SK-N-SH (cell line): ENCODE results near the gene MIEN1. TPM values are rescaled to one million over a fixed set of nuclear protein-coding genes. Genes with fewer than 3 reads are reported as not detected.

Experiments used
- CTCF ChIA-PET: fragments of 300-600, 350-600 bp; formaldehyde crosslinking; extraction: SDS; loops from one replicate; lab custom pipeline; 2021; lab: Yijun Ruan, JAX
- POLR2A ChIA-PET: fragments of 350-600 bp; sonication (Branson Sonifier 250); formaldehyde crosslinking; extraction: SDS; loops from one replicate; lab custom pipeline; 2020; ENCODE audit warnings: antibody characterized with exemption, inconsistent platforms; lab: Yijun Ruan, JAX
- DNase-seq: peaks from one replicate; pipeline ENCODE4 v3.0.0; 2012
- H2AFZ ChIP-seq: fragments of 200-600 bp; sonication (generic); 2 replicates; pipeline ENCODE4 v1.8.1; 2016; ENCODE audit warnings: antibody characterized with exemption, mild to moderate bottlenecking, low read depth
- H3F3A ChIP-seq: fragments of 200-600 bp; sonication (generic); replicated peaks from 2 replicates; pipeline ENCODE3; 2016; ENCODE audit warnings: antibody characterized with exemption, mild to moderate bottlenecking; ENCODE audit not compliant: insufficient read depth
- H3K27ac ChIP-seq, 2 experiments: fragments of 200-500 bp in 1 of 2; fragments of 200-600 bp in 1 of 2; sonication (Bioruptor generic) in 1 of 2; sonication (generic), shearing (Covaris generic) in 1 of 2; 2 replicates each; pipeline versions ENCODE4 v1.5.1 to v1.6.1; 2014 to 2016; ENCODE audit warnings: low read depth in 2 of 2, inconsistent platforms in 1 of 2, low read length in 1 of 2, mild to moderate bottlenecking in 1 of 2, mixed read lengths in 1 of 2
- H3K27me3 ChIP-seq: fragments of 200-600 bp; sonication (generic), shearing (Covaris generic); 2 replicates; pipeline ENCODE4 v1.6.1; 2016; ENCODE audit warnings: mixed run types; ENCODE audit not compliant: insufficient read depth
- H3K36me3 ChIP-seq, 2 experiments: fragments of 200-500 bp in 1 of 2; fragments of 200-600 bp in 1 of 2; sonication (Bioruptor generic) in 1 of 2; sonication (generic) in 1 of 2; replicated peaks in 1 of 2; 2 replicates each; pipeline versions ENCODE3 to v1.5.1; 2014 to 2016; ENCODE audit warnings: low read length in 1 of 2, mild to moderate bottlenecking in 1 of 2; ENCODE audit not compliant: insufficient read depth in 2 of 2, control insufficient read depth in 1 of 2
- H3K4me1 ChIP-seq, 2 experiments: fragments of 200-500 bp in 1 of 2; fragments of 200-600 bp in 1 of 2; sonication (Bioruptor generic) in 1 of 2; sonication (generic), shearing (Covaris generic) in 1 of 2; 2 replicates each; pipeline versions ENCODE4 v1.5.1 to v1.6.1; 2014 to 2016; ENCODE audit warnings: low read depth in 1 of 2, low read length in 1 of 2, mixed run types in 1 of 2; ENCODE audit not compliant: insufficient read depth in 2 of 2, control insufficient read depth in 1 of 2
- H3K4me2 ChIP-seq: fragments of 200-600 bp; sonication (generic), shearing (Covaris generic); 2 replicates; pipeline ENCODE4 v1.6.1; 2017; ENCODE audit warnings: mixed run types
- H3K4me3 ChIP-seq, 2 experiments: fragments of 200-500 bp in 1 of 2; fragments of 200-600 bp in 1 of 2; sonication (Bioruptor generic) in 1 of 2; sonication (generic), shearing (Covaris generic) in 1 of 2; 2 replicates each; pipeline versions ENCODE4 v1.5.1 to v1.8.1; 2014 to 2016; ENCODE audit warnings: low read depth in 2 of 2, inconsistent platforms in 1 of 2, low read length in 1 of 2, mild to moderate bottlenecking in 1 of 2, mixed read lengths in 1 of 2, moderate library complexity in 1 of 2
- H3K79me2 ChIP-seq: fragments of 200-600 bp; sonication (generic); 2 replicates; pipeline ENCODE4 v1.8.1; 2017; ENCODE audit warnings: mild to moderate bottlenecking; ENCODE audit not compliant: insufficient read depth
- H3K9ac ChIP-seq: fragments of 200-600 bp; sonication (generic); 2 replicates; pipeline ENCODE4 v1.6.1; 2017; ENCODE audit warnings: mixed run types
- H3K9me2 ChIP-seq: fragments of 200-600 bp; sonication (generic); 2 replicates; pipeline ENCODE4 v1.6.1; 2017; ENCODE audit warnings: mixed run types
- H3K9me3 ChIP-seq: fragments of 200-600 bp; sonication (generic); 2 replicates; pipeline ENCODE4 v1.6.1; 2017; ENCODE audit warnings: mixed run types, mild to moderate bottlenecking, moderate library complexity
- H4K20me1 ChIP-seq: fragments of 200-600 bp; sonication (generic); 2 replicates; pipeline ENCODE4 v1.6.1; 2017; ENCODE audit warnings: mild to moderate bottlenecking, mixed run types; ENCODE audit not compliant: insufficient read depth
- CHD2 ChIP-seq: fragments of 150-350 bp; IDR thresholded peaks from 2 replicates; pipeline ENCODE4 v1.6.1; 2018; ENCODE audit warnings: low read length; ENCODE audit not compliant: partially characterized antibody
- ELF1 ChIP-seq: IDR thresholded peaks from 2 replicates; pipeline ENCODE4 v1.4.0; 2012
- FOXM1 ChIP-seq: IDR thresholded peaks from 2 replicates; pipeline ENCODE4 v1.4.0; 2012; ENCODE audit warnings: low read depth, mild to moderate bottlenecking
- GABPA ChIP-seq: IDR thresholded peaks from 2 replicates; pipeline ENCODE4 v1.4.0; 2012; ENCODE audit warnings: low read depth, mild to moderate bottlenecking
- GATA2 ChIP-seq: sonication (generic); formaldehyde crosslinking; IDR thresholded peaks from 2 replicates; pipeline ENCODE4 v1.5.0; 2020; ENCODE audit warnings: mild to moderate bottlenecking, missing genetic modification reagents
- JUND ChIP-seq: IDR thresholded peaks from 2 replicates; pipeline ENCODE4 v1.4.0; 2012
- MEF2A ChIP-seq: IDR thresholded peaks from 2 replicates; pipeline ENCODE4 v1.4.0; 2012; ENCODE audit warnings: low read depth, borderline replicate concordance
- NFIC ChIP-seq: IDR thresholded peaks from 2 replicates; pipeline ENCODE4 v1.4.0; 2012; ENCODE audit warnings: borderline replicate concordance
- POLR2AphosphoS5 ChIP-seq: IDR thresholded peaks from 2 replicates; pipeline ENCODE4 v1.6.1; 2012; ENCODE audit warnings: low read depth, low read length
- TAF1 ChIP-seq: IDR thresholded peaks from 2 replicates; pipeline ENCODE4 v1.6.1; 2012; ENCODE audit warnings: low read depth, mild to moderate bottlenecking, low read length, moderate library complexity, borderline replicate concordance
- TCF12 ChIP-seq: IDR thresholded peaks from 2 replicates; pipeline ENCODE4 v1.4.0; 2012
- WGBS: methylation state at CpG from one replicate; pipeline ENCODE4 v1.1.6; 2017; ENCODE audit warnings: low lambda C conversion rate; 5-methylcytosine and 5-hydroxymethylcytosine counted together
- polyA plus RNA-seq, 3 experiments: library from polyadenylated mRNA; depleted of rRNA; stranded (reverse); fragments of >200 nt; gene quantifications; 2 replicates each; pipeline ENCODE4 v1.2.3, GENCODE V29; 2012
- TF ChIP-seq, protein P1 (sequence below): fragments of 150-350 bp; IDR thresholded peaks from 2 replicates; pipeline ENCODE4 v1.6.1; 2017; ENCODE audit warnings: antibody characterized with exemption, low read length, low read depth, borderline replicate concordance
- TF ChIP-seq, protein P2 (sequence below): IDR thresholded peaks from 2 replicates; pipeline ENCODE4 v1.6.1; 2012; ENCODE audit warnings: mild to moderate bottlenecking, low read depth, low read length, moderate library complexity
- TF ChIP-seq, protein P3 (sequence below): IDR thresholded peaks from 2 replicates; pipeline ENCODE4; 2012
- TF ChIP-seq, protein P4 (sequence below): IDR thresholded peaks from 2 replicates; pipeline ENCODE4 v1.4.0; 2012; ENCODE audit warnings: low read depth, borderline replicate concordance
- TF ChIP-seq, protein P5 (sequence below): fragments of 200-600 bp; sonication (generic); IDR thresholded peaks from 2 replicates; pipeline ENCODE4 v1.6.1; 2017; ENCODE audit warnings: antibody characterized with exemption, mild to moderate bottlenecking, moderate library complexity

Gene MIEN1
- polyA plus RNA-seq, 1 of the 3 experiments (the other 2 are of a cell fraction): 100 TPM

DNA sequence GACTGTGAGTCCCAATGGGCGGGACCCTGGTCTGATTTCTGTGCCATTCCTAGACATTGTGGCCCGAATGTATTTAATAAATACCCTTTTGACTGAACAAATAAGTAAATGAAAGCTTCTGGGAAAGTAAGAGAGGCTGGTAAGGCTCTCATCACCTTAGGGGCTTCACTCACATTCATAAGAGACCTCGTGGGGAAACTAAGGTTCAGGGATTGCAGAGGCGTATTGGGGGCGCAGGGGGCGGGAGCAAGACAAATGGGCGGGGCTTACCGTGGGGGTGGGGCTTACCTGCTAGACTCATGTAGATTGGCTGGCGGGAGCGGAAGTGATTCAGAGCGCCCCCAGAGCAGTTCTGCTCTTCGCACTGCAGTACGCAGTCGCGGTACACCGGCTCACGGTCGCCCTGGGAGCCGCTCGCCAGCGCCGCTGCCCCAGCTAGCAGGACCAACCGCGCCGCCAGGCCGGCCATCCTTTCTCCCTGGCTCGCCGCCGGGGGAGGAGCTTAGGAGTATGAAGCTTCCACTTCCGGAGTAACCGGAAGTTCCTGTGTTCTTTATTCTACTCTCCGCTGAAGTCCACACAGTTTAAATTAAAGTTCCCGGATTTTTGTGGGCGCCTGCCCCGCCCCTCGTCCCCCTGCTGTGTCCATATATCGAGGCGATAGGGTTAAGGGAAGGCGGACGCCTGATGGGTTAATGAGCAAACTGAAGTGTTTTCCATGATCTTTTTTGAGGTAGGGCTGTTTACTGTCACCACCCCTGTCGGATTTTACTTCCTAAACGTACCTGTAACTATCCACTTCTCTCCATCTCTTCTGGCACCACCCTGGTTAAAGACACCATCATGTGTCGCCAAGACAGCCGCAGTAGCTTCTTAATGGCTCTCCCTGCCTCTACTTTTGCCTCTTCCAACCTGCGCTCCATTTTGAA, 42.5 kb downstream of the MIEN1 start, which contains the start of gene PGAP3 (continued):
- TF ChIP-seq, protein P1, sequence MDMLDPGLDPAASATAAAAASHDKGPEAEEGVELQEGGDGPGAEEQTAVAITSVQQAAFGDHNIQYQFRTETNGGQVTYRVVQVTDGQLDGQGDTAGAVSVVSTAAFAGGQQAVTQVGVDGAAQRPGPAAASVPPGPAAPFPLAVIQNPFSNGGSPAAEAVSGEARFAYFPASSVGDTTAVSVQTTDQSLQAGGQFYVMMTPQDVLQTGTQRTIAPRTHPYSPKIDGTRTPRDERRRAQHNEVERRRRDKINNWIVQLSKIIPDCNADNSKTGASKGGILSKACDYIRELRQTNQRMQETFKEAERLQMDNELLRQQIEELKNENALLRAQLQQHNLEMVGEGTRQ: no peak
- TF ChIP-seq MEF2A: no peak
- TF ChIP-seq ELF1: peak; percentile 89
- TF ChIP-seq FOXM1: no peak
- no peak for TF ChIP-seq GATA2 (CRISPR knock-in tag)

DNA sequence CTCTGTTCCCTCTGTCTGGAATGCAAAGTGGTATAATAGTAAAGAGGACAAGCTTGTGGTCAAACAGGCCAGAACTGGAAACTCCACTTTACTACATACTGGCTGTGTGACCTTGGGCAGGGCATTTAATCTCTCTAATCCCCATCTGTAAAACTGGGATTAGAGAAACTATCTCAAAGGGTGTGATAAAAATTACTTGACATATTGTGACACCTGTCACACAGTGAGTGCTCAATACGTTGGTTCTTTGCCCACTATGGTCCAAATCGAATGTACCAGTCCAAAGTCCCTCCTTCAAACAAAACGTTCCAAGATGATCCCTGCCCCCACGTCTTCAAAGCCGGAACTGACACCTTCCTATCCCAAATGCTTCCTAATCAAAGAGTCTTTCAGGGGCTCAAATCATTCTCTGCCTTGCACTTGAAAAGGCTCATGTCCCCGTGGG, 43.2 kb downstream of the MIEN1 start:
- no peaks in the 10 kb centered on the region for H3K27me3 ChIP-seq
- no peaks in the 10 kb centered on the region for H4K20me1 ChIP-seq
- TF ChIP-seq, protein P2, sequence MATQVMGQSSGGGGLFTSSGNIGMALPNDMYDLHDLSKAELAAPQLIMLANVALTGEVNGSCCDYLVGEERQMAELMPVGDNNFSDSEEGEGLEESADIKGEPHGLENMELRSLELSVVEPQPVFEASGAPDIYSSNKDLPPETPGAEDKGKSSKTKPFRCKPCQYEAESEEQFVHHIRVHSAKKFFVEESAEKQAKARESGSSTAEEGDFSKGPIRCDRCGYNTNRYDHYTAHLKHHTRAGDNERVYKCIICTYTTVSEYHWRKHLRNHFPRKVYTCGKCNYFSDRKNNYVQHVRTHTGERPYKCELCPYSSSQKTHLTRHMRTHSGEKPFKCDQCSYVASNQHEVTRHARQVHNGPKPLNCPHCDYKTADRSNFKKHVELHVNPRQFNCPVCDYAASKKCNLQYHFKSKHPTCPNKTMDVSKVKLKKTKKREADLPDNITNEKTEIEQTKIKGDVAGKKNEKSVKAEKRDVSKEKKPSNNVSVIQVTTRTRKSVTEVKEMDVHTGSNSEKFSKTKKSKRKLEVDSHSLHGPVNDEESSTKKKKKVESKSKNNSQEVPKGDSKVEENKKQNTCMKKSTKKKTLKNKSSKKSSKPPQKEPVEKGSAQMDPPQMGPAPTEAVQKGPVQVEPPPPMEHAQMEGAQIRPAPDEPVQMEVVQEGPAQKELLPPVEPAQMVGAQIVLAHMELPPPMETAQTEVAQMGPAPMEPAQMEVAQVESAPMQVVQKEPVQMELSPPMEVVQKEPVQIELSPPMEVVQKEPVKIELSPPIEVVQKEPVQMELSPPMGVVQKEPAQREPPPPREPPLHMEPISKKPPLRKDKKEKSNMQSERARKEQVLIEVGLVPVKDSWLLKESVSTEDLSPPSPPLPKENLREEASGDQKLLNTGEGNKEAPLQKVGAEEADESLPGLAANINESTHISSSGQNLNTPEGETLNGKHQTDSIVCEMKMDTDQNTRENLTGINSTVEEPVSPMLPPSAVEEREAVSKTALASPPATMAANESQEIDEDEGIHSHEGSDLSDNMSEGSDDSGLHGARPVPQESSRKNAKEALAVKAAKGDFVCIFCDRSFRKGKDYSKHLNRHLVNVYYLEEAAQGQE: no peak
- TF ChIP-seq TCF12 (no peak), CHD2 (no peak), NFIC (no peak), JUND (no peak), TAF1 (no peak), GABPA (no peak), FOXM1 (no peak), ELF1 (no peak), POLR2AphosphoS5 (no peak)
- TF ChIP-seq, protein P1: no peak
- TF ChIP-seq, protein P3, sequence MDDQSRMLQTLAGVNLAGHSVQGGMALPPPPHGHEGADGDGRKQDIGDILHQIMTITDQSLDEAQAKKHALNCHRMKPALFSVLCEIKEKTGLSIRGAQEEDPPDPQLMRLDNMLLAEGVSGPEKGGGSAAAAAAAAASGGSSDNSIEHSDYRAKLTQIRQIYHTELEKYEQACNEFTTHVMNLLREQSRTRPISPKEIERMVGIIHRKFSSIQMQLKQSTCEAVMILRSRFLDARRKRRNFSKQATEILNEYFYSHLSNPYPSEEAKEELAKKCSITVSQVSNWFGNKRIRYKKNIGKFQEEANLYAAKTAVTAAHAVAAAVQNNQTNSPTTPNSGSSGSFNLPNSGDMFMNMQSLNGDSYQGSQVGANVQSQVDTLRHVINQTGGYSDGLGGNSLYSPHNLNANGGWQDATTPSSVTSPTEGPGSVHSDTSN: no peak
- TF ChIP-seq, protein P4, sequence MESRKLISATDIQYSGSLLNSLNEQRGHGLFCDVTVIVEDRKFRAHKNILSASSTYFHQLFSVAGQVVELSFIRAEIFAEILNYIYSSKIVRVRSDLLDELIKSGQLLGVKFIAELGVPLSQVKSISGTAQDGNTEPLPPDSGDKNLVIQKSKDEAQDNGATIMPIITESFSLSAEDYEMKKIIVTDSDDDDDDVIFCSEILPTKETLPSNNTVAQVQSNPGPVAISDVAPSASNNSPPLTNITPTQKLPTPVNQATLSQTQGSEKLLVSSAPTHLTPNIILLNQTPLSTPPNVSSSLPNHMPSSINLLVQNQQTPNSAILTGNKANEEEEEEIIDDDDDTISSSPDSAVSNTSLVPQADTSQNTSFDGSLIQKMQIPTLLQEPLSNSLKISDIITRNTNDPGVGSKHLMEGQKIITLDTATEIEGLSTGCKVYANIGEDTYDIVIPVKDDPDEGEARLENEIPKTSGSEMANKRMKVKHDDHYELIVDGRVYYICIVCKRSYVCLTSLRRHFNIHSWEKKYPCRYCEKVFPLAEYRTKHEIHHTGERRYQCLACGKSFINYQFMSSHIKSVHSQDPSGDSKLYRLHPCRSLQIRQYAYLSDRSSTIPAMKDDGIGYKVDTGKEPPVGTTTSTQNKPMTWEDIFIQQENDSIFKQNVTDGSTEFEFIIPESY: no peak
- TF ChIP-seq, protein P5, sequence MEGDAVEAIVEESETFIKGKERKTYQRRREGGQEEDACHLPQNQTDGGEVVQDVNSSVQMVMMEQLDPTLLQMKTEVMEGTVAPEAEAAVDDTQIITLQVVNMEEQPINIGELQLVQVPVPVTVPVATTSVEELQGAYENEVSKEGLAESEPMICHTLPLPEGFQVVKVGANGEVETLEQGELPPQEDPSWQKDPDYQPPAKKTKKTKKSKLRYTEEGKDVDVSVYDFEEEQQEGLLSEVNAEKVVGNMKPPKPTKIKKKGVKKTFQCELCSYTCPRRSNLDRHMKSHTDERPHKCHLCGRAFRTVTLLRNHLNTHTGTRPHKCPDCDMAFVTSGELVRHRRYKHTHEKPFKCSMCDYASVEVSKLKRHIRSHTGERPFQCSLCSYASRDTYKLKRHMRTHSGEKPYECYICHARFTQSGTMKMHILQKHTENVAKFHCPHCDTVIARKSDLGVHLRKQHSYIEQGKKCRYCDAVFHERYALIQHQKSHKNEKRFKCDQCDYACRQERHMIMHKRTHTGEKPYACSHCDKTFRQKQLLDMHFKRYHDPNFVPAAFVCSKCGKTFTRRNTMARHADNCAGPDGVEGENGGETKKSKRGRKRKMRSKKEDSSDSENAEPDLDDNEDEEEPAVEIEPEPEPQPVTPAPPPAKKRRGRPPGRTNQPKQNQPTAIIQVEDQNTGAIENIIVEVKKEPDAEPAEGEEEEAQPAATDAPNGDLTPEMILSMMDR: no peak
- POLR2A ChIA-PET: interaction anchor here (1.5 kb wide), 1 partner anchor 8 kb away, joined by 4 read pairs; no protein-coding TSS in a partner anchor
- H3K9me3 ChIP-seq: no peaks in the 10 kb centered on the region
- no peak overlapping the region; the same call in 1 of the 2 replicates for H3K9ac ChIP-seq
- H3K79me2 ChIP-seq: no peaks in the 10 kb centered on the region
- H2AFZ ChIP-seq: peak overlapping the region; percentile 99
- no peak for DNase-seq
- H3K9me2 ChIP-seq: no peaks in the 10 kb centered on the region
- 30% methylated on average over 6 of the region's 6 CpGs for WGBS
- peaks cover 0 to 13% of the 10 kb centered on the region in 2 experiments; a peak in 2 of 4 replicates for H3K4me1 ChIP-seq
- CTCF ChIA-PET: interaction anchor here (0.7 to 2.2 kb wide), 5 partner anchors 33 to 68 kb away, joined by 3 to 10 read pairs (median 5); no protein-coding TSS in a partner anchor
- H3F3A ChIP-seq: peaks cover 15% of the 10 kb centered on the region
- H3K36me3 ChIP-seq: no peaks in the 10 kb centered on the region
- peak overlapping the region; percentile 84 to 98; a peak in 3 of 4 replicates for H3K27ac ChIP-seq
- H3K4me2 ChIP-seq: peak overlapping the region; percentile 86
- H3K4me3 ChIP-seq: peak overlapping the region; percentile 61 to 78
